ENCODE data around the gene PAIP2. TPM values are rescaled to one million over a fixed set of nuclear protein-coding genes. Genes with fewer than 3 reads are reported as not detected.

Gene PAIP2
- total RNA-seq, 1 experiment from 2014 or later, result 79.4 TPM

DNA sequence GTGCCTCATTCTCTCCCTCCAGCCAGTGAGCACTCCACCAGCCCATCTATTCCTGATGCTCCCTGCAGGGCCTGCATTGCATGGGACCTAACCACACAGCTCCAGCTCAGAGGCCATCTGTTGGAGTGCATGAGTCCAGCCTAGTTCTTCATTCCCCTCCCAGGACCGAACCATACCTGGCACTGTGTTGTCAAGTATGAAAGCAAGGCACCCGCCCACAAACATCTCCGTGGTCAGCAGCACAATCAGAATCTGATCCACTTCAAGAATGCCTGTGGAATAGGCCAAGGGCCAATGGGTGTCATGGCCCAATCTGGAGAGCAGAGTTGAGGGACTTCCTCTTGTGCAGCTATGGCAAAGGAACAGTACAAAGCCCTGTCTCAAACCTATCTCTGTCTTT is 35.6 kb downstream of the PAIP2 start:
- BruUV-seq (replicated peaks), result no TSS peak
- Histone ChIP-seq H3K27me3 (ENCODE audit: control insufficient read depth, insufficient read depth, low read length) (no peaks in the 10 kb centered on the region), H3K36me3 (ENCODE audit: control insufficient read depth, insufficient read depth, low read length) (no peaks in the 10 kb centered on the region), H3K4me1 (ENCODE audit: control insufficient read depth, insufficient read depth, low read length) (peaks cover 9% of the 10 kb centered on the region), H3K27ac (ENCODE audit: low read length) (no peak overlapping the region), H3K4me3 (ENCODE audit: low read depth in 2 of 2, low read length in 2 of 2) (no peak overlapping the region), H3K9me3 (ENCODE audit: control insufficient read depth, insufficient read depth, low read depth, low read length) (no peaks in the 10 kb centered on the region)
- in situ Hi-C loops (cut with HindIII; ENCODE audit: low pct_unique_long_range_greater_than_20kb, low sequenced_read_pairs) (no loop called here), intact Hi-C loops (cut with micrococcal nuclease; ENCODE audit: unreplicated experiment) (no loop called here)
- ChIA-PET POLR2A (no interaction called here), CTCF (no interaction called here)
- DNase-seq (ENCODE audit: low read depth, low spot score), result no peak
- TF ChIP-seq POLR2AphosphoS5 (IDR thresholded peaks at IDR 0.05; ENCODE audit: low read depth, low read length) (no peak), TCF7L2 (IDR thresholded peaks at IDR 0.05; ENCODE audit: low read depth, low read length) (no peak), SIN3A (IDR thresholded peaks at IDR 0.05; ENCODE audit: borderline replicate concordance, insufficient read depth, low read depth, low read length) (no peak)
- TF ChIP-seq, protein P1, sequence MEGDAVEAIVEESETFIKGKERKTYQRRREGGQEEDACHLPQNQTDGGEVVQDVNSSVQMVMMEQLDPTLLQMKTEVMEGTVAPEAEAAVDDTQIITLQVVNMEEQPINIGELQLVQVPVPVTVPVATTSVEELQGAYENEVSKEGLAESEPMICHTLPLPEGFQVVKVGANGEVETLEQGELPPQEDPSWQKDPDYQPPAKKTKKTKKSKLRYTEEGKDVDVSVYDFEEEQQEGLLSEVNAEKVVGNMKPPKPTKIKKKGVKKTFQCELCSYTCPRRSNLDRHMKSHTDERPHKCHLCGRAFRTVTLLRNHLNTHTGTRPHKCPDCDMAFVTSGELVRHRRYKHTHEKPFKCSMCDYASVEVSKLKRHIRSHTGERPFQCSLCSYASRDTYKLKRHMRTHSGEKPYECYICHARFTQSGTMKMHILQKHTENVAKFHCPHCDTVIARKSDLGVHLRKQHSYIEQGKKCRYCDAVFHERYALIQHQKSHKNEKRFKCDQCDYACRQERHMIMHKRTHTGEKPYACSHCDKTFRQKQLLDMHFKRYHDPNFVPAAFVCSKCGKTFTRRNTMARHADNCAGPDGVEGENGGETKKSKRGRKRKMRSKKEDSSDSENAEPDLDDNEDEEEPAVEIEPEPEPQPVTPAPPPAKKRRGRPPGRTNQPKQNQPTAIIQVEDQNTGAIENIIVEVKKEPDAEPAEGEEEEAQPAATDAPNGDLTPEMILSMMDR (IDR thresholded peaks at IDR 0.05), result no peak
- TF ChIP-seq, protein P2, sequence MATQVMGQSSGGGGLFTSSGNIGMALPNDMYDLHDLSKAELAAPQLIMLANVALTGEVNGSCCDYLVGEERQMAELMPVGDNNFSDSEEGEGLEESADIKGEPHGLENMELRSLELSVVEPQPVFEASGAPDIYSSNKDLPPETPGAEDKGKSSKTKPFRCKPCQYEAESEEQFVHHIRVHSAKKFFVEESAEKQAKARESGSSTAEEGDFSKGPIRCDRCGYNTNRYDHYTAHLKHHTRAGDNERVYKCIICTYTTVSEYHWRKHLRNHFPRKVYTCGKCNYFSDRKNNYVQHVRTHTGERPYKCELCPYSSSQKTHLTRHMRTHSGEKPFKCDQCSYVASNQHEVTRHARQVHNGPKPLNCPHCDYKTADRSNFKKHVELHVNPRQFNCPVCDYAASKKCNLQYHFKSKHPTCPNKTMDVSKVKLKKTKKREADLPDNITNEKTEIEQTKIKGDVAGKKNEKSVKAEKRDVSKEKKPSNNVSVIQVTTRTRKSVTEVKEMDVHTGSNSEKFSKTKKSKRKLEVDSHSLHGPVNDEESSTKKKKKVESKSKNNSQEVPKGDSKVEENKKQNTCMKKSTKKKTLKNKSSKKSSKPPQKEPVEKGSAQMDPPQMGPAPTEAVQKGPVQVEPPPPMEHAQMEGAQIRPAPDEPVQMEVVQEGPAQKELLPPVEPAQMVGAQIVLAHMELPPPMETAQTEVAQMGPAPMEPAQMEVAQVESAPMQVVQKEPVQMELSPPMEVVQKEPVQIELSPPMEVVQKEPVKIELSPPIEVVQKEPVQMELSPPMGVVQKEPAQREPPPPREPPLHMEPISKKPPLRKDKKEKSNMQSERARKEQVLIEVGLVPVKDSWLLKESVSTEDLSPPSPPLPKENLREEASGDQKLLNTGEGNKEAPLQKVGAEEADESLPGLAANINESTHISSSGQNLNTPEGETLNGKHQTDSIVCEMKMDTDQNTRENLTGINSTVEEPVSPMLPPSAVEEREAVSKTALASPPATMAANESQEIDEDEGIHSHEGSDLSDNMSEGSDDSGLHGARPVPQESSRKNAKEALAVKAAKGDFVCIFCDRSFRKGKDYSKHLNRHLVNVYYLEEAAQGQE (IDR thresholded peaks at IDR 0.05; ENCODE audit: insufficient read depth in 1 of 2, low read depth in 2 of 2, low read length in 1 of 2), result no peak
- ATAC-seq, result no peak

DNA sequence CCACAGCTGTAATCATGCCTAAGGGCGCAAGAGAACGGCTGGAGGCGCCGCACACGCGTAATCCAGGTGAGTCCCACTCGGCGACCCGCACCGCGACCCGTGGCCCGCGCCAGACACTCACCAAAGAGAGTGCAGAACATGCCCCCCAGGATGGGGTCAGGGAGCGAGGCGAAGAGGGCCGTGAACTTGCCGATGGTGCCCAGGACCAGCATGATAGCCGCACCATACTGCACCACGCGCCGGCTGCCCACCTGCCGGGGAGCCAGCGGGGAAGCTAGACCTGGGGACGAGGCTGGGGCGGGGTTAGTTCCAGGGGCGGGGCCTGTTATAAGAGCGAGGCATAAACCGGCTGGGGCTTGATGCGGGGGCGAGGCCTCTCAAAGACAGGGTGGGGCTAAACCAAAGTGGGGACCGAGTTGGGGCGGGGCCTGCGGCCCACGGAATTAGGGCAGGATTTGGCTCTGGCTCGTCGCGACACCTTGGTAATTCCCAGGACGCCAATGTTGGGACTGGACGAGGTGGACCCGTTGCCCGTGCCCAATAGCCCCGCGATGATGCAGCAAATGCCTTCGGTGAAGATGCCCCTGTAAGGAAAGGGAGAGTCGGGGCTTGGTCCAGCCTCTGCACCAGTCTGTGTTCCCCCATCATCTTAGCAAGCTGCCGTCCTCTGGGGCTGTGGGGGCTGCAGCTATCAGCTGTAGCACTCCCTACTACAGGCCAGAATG is 36.6 kb downstream of the PAIP2 start:
- ATAC-seq (no peak), DNase-seq (ENCODE audit: low read depth, low spot score) (no peak)
- no peak overlapping the region for H3K4me3 ChIP-seq (ENCODE audit: low read depth in 2 of 2, low read length in 2 of 2)
- POLR2A ChIA-PET, result no interaction called here
- in situ Hi-C loops (cut with HindIII; ENCODE audit: low pct_unique_long_range_greater_than_20kb, low sequenced_read_pairs), result no loop called here
- no TSS peak for BruUV-seq (replicated peaks)
- intact Hi-C loops (cut with micrococcal nuclease; ENCODE audit: unreplicated experiment), result no loop called here
- CTCF ChIA-PET, result no interaction called here
- TF ChIP-seq POLR2AphosphoS5 (IDR thresholded peaks at IDR 0.05; ENCODE audit: low read depth, low read length), result no peak
- TF ChIP-seq, protein P2 (IDR thresholded peaks at IDR 0.05; ENCODE audit: insufficient read depth in 1 of 2, low read depth in 2 of 2, low read length in 1 of 2), result no peak
- TF ChIP-seq, protein P1 (IDR thresholded peaks at IDR 0.05), result no peak
- no peak for TF ChIP-seq TCF7L2 (IDR thresholded peaks at IDR 0.05; ENCODE audit: low read depth, low read length)
- TF ChIP-seq SIN3A (IDR thresholded peaks at IDR 0.05; ENCODE audit: borderline replicate concordance, insufficient read depth, low read depth, low read length), result no peak
- no peaks in the 10 kb centered on the region for H3K36me3 ChIP-seq (ENCODE audit: control insufficient read depth, insufficient read depth, low read length)
- peaks cover 9% of the 10 kb centered on the region for H3K4me1 ChIP-seq (ENCODE audit: control insufficient read depth, insufficient read depth, low read length)
- H3K27me3 ChIP-seq (ENCODE audit: control insufficient read depth, insufficient read depth, low read length), result no peaks in the 10 kb centered on the region
- no peak overlapping the region for H3K27ac ChIP-seq (ENCODE audit: low read length)
- H3K9me3 ChIP-seq (ENCODE audit: control insufficient read depth, insufficient read depth, low read depth, low read length), result no peaks in the 10 kb centered on the region

All from Panc1 (cell line).